Measurements from ENCODE around the gene CTNNA2. TPM values are rescaled to one million over a fixed set of nuclear protein-coding genes. Genes with fewer than 3 reads are reported as not detected.
"Not testable (repeated sequence)": the region's sequence is repeated elsewhere in the genome, so short reads cannot be mapped to it uniquely, and the experiment has no call there.

Gene CTNNA2
- total RNA-seq, 1 donor from 2014 or later: not detected

DNA sequence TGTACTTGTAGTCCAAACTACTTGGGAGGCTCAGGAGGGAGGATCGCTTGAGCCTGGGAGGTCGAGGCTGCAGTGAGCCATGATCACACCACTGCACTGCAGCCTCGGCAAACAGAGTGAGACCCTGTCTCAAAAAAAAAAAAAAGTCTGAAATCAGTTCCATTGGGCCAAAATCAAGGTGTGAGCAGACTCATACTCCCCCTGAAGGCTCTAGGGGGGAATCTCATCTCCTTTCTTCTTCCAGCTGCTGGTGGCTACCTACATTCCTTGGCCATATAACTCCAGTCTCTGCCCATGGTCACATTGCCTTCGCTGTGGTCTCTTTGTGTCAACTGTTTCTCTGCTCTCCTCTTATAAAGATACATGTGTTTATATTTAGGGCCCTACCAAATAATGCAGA is 557.7 kb downstream of the CTNNA2 start:
- no peak for DNase-seq (ENCODE audit: low read depth, low spot score)

DNA sequence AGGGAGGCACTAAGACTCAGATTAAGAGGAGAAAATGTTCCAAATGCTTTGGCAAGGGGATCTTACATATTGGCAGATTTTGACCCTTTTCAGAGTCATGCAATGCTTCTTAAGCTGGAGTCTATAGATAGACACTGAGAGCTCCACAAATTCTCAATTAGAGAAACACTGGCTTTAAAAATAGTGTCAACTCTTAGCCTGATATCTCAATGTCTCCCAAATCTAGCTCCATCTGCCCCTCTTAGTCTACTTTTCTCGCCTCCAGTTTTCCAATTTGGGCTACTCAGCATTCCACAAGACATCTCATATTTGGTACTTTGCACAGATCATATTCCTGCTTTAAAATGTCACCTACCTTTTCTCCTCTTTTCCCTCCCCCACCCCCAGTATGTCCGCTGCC is 559.1 kb downstream of the CTNNA2 start:
- no peak for DNase-seq (ENCODE audit: low read depth, low spot score)

DNA sequence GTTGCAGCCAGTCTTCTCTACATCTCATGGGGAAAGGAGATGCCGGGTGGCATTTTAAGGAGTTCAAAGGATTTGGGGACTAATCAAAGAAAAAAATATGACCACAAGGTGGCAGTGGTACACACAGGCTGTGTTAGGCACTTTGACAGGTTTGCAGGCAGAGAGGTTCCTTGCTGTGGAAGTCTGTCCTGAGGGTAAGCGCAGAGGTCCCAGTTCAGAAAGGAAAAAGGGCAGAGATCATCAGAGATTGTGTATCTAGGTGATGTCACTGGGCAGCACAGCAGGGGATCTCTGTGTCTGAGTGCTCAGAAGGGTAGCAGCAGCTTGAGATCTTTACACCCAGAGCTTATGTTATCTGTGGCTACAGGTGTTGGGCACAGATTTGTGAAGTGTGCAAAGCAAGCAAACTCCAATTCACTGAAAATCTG is 560.3 kb downstream of the CTNNA2 start:
- DNase-seq (ENCODE audit: low read depth, low spot score): no peak

DNA sequence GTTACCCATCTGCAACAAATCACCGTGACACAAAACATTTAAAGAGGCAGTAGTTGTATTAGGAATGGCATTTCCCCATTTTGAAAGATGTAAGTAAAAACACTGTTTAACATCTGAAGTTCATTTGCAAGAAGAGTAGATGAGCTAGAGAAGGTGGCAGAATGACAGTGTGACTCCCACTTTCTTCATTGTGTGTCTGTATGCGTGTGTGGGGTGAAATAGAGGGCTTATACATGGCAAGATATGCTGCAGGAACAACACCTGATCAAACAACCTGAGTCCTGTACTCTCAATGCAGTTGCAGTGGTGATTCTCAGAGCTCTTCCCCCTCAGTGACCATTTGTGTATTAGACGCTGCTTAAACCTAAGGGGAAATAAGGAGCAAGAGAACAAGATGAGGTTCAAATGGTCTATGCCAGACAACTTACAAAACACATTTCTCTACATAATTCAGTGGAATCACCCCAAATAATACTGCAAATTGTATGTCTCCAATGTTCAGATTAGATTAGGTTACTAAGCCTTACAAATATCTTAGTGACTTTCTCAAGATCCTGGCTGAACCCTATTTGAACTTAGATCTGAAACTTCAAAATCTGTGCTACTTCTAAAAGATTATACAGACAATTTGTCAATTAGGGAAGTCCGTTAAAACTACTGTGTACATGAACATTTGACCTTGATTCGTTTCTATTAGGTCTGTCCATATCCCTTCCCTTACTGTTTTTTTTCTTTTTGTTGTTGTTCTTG is 561.6 kb downstream of the CTNNA2 start:
- DNase-seq (ENCODE audit: low read depth, low spot score): no peak

DNA sequence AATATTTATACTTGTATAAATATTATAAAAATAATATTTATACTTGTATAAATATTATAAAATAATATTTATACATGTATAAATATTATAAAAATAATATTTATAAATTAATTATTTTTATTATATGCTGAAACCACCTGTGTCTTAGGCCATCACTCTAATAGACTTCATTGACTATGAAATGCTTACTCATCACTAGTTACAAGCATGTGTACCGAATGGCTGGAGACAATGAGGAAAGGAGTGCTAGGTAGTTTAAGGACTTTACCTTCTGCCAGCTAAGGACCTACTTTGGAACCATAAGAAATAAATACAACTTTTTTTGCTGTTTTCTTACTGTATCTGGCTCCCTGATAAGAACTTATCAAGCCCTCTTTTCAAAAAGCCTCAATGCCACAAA is 562.9 kb downstream of the CTNNA2 start:
- DNase-seq (ENCODE audit: low read depth, low spot score): no peak

DNA sequence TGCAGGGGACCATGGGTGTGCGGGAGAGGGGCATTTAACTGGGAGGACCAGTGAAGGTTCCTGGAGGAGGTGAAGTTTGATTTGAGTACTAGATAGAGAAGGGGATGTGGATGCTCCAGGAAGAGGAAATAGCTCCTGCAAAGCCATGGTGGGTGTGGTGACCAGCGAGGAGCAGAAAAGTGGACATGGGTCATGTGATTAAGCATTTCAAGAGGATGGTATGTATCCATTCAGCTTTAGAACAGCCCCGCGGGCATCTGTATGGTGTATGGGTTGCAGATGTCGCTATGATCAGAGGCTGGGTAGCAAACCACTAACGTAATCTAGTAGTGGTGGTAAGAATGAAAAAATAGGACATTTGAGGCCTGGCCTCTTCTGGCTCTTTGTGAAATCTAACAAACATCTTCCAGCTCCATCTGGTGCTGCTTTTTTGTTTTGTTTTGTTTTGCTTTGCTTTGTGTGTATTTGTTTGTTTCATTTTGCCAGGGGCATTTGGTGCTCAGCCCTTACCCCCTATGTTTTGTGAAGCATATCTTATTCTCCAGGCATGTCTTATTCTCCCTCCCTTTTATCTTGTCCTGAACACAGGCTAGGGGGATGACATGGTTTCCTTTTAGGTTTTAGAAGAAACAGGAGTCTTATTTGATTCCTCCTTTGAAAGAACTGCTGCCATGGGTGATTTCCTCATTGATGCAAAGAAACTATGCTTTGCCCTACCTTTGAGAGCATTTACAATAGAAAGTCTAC is 565.6 kb downstream of the CTNNA2 start:
- DNase-seq (ENCODE audit: low read depth, low spot score): no peak

DNA sequence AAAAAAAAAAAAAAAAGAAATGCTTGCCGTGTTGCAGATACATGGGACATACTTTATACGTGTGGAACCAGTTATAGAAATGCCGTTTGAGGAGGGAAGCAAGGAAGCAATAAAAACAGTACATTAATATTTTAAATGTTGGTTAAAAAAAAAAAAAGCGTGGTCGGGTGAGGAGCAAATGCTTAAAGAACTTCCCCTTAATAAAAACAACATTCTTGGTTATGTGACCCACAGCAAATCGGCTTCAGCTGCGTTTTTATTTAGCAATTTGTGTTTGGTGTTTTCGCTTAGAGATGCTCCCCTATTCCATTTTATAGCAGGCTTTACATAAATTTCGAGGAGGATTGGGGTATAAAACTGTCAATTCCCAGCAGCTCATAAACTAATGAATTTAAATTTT is 568.1 kb downstream of the CTNNA2 start:
- no peak for DNase-seq (ENCODE audit: low read depth, low spot score)

DNA sequence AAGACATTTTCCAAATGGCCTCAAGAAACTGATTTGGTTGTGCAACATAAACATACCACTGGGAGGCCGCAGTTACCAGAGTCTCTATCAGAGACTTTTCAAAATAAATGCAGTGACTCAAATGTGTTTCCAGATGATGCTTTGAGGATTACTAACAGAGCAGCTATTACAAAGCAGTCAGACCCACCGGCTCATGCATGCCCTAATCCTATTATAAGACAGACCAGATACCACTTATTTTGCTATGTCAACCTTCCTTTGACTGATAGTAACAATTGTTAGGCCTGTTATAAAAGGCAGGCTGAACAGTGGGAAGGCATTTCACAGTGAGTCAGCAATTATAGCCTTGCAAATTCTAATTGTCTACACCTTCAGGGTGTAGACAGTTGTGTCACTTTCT is 574.0 kb downstream of the CTNNA2 start:
- no peak for DNase-seq (ENCODE audit: low read depth, low spot score)

DNA sequence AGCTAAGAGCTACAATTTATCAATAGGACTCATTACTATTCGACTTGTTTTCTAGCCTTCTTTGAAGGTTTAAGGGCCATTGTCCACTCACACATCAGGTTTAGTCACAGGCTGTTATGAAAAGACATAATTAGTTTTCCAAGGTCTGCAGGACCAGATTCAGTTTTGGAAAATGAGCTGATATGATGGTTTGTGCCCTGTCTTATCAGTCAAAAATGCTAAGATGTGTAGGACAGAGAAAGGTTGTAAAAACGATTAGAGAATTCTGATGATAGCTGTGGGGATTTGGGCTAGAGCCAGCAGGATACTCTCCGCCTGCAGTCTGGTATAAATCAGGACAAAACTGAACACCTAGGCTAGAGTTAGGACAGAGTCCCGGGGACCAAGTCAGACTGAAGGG is 578.4 kb downstream of the CTNNA2 start:
- DNase-seq (ENCODE audit: low read depth, low spot score): no peak

DNA sequence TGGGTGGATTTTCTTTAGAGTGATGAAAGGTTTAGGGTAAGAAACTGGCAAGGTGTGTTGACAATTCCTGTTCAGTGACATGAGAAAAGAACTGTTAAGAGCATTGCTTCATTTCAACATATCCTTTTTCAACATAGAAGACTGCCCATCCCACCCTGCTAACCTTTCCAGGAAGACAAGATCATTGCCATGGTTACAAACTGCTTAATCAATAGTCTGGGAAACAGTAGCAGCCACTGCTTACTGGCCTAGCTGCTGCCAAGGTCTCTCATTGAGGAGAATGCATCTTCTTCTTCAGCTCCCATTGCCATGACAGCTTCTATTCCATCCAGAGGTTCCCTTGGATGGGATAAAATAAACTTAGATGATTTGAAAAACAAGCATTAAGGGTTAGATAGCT is 579.6 kb downstream of the CTNNA2 start:
- DNase-seq (ENCODE audit: low read depth, low spot score): no peak

DNA sequence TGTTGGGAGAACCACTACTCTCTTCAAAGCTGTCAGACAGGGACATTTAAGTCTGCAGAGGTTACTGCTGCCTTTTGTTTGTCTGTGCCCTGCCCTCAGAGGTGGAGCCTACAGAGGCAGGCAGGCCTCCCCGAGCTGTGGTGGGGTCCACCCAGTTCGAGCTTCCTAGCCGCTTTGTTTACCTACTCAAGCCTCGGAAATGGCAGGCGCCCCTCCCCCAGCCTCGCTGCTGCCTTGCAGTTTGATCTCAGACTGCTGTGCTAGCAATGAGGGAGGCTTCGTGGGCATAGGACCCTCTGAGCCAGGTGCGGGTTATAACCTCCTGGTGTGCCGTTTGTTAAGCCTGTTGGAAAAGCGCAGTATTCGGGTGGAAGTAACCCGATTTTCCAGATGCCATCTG is 585.7 kb downstream of the CTNNA2 start:
- not testable (repeated sequence) for DNase-seq (ENCODE audit: low read depth, low spot score)

DNA sequence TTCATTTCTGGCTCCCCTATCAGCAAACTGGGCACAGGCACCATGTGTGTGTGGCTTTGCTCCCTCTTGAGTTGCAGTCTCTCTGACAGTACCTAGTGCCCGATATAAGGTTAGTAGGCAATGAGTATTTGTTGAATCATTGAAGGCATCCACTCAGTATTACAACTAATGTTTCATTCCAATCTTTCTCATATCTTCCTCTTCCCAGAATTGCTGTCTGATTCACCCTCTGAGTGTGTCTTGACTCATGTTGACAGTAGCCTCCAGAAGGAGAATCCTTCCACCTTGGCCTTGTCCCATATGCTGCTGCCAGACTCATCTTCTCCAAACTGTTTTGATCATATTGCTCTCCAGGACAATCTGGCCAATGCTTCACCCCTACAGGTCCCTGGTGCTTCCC is 589.2 kb downstream of the CTNNA2 start:
- no peak for DNase-seq (ENCODE audit: low read depth, low spot score)

DNA sequence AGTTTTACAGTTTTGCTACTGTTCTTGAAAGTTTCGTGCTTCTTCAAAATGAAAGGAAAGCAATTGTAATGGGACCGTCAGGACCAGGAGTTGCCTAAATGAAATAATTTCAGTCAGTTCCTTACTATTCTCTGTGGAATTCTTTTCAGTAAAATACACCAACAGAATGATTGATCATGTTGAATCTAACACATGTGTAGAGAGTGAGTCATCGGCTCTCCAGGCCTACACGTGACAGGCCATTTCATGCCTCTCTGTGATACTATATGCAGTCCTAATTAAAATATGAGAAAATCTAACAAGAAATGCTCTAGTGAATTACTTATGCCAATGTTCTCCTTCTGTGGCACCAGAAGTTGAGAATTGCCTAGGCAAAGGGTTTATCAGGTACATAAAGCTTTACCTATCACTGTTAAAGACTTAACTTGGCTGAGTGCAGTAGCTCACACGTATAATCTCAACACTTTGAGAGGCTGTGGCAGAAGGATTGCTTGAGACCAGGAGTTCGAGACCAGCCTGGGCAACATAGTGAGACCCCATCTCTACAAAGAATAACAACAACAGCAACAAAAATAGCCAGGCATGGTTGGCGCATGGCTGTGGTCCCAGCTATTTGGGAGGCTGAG is 592.3 kb downstream of the CTNNA2 start:
- no peak for DNase-seq (ENCODE audit: low read depth, low spot score)

DNA sequence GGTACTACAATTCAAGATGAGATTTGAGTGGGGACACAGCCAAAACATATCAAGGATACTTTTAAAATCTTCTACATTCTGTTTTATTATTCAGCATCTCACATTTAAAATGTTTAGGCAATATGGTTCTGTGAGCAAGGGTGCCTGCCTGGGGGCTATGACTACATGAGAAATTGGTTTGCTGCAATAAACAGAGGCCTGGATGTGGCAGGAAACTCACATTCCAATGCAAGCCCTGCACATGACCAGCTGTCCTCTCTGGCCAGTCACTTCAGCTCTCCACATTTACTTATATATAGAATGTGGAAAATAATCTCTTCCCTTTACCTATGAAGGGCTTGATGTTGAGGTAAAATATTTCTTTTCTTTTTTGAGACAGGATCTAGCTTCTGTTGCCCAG is 598.3 kb downstream of the CTNNA2 start:
- no peak for DNase-seq (ENCODE audit: low read depth, low spot score)

DNA sequence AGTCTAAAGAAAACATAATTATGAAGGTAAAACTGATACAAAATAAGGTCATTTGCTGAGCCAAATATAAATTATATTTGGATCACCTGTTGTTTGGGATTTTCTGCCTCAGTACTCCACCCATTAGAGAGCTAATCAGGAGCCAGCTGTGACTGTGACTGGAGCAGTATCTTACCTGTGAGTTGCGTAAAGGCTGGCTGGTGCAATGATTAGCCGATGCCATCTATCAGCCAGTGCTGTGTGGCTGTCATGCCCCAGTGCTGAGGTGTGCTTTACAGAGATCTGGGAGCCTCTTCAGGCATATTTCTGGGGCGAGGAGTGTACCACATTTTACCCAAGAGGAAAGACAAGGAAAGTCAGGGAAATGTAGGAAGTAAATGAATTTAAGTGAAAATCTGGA is 599.9 kb downstream of the CTNNA2 start:
- DNase-seq (ENCODE audit: low read depth, low spot score): no peak

DNA sequence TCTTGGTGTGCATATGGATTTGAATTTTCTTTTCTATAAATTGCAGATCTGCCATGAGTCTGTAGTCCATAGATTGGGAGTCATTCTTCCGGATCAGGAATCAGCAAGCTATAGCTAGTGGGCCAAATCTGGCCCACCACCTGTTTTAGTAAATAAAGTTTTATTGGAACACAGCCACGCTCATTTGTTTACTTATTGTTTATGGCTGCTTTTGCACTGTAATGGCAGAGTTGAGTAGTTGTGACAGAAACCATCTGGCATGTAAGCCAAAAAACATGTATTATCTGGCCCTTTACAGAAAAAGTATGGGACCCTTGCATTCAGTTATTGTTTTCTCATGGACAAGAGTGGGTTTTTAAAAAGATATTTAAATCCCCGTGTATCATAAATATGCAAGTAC is 600.5 kb downstream of the CTNNA2 start:
- no peak for DNase-seq (ENCODE audit: low read depth, low spot score)

DNA sequence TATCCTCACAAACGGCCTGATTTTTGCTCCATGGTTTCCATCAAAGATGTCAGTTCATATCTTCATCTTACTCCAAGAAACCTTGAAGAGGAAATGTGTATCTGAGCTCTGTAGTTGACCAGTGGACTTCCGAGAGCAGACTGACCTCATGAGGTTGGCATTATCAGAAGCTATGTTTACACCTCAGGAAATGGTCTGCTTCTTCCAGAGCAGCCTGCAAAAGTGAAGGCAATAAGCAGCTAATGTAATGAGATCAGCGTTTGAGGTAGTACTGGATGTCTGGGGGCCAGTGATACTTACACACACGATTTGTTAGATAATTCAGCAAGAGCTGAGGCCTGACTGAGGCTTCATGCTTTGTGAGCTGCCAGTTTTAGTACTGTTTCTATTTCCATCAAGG is 602.0 kb downstream of the CTNNA2 start:
- no peak for DNase-seq (ENCODE audit: low read depth, low spot score)

DNA sequence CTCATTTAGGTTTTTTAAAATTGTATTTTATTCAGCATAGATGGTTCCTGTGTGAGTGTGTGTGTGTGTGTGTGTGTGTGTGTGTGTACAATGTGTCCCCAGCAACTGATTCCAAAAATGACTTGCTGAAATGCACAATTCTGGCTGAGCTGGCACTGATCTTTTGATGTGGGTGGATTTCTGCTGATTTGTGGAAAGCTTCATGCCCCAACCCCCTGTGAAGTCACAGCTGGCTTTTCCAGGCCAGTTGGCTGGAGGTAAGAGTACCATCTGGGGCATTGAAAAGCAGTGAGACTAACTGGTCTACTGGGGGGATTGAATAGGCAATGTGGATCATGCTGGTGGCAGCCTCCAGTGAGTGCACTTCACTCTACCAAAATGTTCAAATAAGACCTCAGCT is 604.5 kb downstream of the CTNNA2 start:
- DNase-seq (ENCODE audit: low read depth, low spot score): no peak

DNA sequence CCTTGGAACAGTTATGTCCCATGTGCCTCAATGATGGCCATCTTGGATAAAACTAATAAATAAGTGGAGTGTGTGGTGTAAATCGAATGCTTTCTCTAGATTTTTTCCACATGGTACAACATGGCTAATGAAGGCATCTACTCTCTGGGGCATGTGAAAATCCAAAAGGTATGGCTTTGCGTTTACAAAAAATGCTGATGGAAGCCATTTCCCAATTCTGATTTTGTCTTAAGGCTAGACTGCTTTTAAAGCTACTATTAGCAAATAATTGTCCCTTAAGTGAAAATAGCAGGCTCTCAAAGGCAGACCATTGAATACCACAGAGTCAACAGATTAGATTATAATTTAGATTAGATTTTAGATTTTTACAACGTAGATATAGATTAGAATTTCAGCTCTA is 608.0 kb downstream of the CTNNA2 start:
- no peak for DNase-seq (ENCODE audit: low read depth, low spot score)

DNA sequence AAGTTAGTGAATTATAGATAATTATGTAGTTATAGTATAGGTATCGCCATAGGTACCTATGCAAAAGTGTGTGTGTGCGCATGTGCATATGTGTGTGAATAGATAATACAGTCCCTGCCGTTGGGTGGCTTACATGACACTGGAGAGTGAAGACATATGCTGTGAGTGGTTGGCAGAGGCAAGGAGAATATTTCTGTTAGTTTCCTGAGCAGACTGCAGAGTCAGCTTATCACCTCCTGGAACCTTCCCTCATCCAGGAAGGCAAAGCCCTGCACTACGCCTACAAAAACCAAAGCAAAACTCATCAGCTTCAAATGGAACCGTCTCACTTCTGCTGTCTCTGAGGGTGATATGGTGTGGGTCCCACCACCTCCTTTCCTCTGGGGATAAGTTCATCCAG is 609.8 kb downstream of the CTNNA2 start:
- DNase-seq (ENCODE audit: low read depth, low spot score): no peak

DNA sequence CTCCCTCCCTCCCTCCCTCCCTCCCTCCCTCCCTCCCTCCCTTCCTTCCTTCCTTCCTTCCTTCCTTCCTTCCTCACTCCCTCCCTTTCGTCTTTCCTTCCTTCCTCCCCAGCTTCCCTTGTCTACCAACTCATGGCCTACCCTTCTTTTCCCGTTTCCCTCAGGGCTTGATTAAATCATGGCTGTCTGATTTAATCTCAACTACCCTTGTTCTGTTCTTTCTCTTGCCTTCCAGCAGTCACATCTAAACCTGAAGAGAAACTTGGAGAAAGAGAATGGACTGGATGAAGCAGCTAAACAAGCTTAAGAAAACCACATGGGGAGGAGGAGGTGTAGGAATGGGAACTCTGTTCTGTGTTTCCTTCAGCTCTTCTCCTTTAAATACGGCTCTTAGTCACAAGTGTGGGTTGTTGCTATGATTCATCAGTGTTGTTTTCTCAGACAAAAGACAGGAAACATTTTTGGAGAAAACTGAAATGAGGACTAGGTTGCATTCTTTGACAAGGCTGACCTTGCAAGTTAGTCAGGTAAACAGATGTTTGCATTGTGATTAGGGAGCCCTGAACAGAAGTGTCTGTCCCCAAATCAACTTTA is 613.8 kb downstream of the CTNNA2 start:
- no peak for DNase-seq (ENCODE audit: low read depth, low spot score)

DNA sequence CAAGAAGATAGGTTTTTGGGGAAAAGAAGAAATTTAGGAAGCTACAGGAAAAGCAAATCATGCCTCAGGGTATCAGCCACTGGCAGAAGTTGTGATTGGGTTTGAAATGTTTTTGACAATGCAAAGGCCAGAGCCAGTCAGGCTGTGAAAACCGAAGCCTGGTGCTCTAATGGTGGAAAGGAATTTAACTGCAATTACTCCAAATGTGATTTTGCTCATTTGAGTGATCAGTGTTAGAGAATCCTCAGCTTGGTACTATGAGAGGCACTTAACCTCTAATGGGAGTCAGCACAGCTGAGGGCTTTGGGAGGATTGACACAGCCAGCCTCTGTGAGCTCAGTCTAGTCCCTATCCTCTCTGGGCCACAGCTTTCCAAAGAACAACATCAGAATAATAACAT is 615.2 kb downstream of the CTNNA2 start:
- DNase-seq (ENCODE audit: low read depth, low spot score): no peak
